DND-41 (cell line): ENCODE results near the gene GJE1.

Experiments used
- ATAC-seq: fragments of 200-7000 bp; cut with Tn5 transposase; 3 replicates; pipeline ENCODE4 v1.9.1; 2021; ENCODE audit warnings: low read depth; ENCODE audit not compliant: insufficient read depth
- DNase-seq: peaks from one replicate; pipeline ENCODE4 v3.0.0-alpha.2; 2020
- H2AFZ ChIP-seq: 2 replicates; pipeline ENCODE4 v1.6.0; 2012; ENCODE audit warnings: low read depth, low read length
- H3K27ac ChIP-seq: 2 replicates; pipeline ENCODE4 v1.5.1; 2012; ENCODE audit warnings: low read length, inconsistent platforms
- H3K27me3 ChIP-seq: fragments of 200-600 bp; sonication (generic); 2 replicates; pipeline ENCODE4 v1.6.0; 2012; ENCODE audit warnings: low read length, mild to moderate bottlenecking, inconsistent platforms; ENCODE audit not compliant: insufficient read depth, poor library complexity
- H3K36me3 ChIP-seq: 2 replicates; pipeline ENCODE4 v1.5.1; 2012; ENCODE audit warnings: low read length, inconsistent platforms; ENCODE audit not compliant: insufficient read depth
- H3K4me1 ChIP-seq: 2 replicates; pipeline ENCODE4 v1.5.1; 2012; ENCODE audit warnings: mild to moderate bottlenecking, low read length; ENCODE audit not compliant: insufficient read depth
- H3K4me2 ChIP-seq: 2 replicates; pipeline ENCODE4 v1.6.0; 2012; ENCODE audit warnings: mild to moderate bottlenecking, moderate library complexity, low read length, inconsistent platforms; ENCODE audit not compliant: insufficient read depth
- H3K4me3 ChIP-seq, 2 experiments: fragments of 200-600 bp in 1 of 2; shearing (Covaris generic) in 1 of 2; 2 replicates each; pipeline ENCODE4 v1.5.1; 2012 to 2016; ENCODE audit warnings: inconsistent platforms in 2 of 2, low read length in 2 of 2, mild to moderate bottlenecking in 2 of 2, low read depth in 1 of 2, moderate library complexity in 1 of 2
- H3K79me2 ChIP-seq: 2 replicates; pipeline ENCODE4 v1.6.0; 2012; ENCODE audit warnings: low read length, inconsistent platforms; ENCODE audit not compliant: insufficient read depth
- H3K9ac ChIP-seq: 2 replicates; pipeline ENCODE4 v1.6.0; 2012; ENCODE audit warnings: low read depth, mild to moderate bottlenecking, inconsistent platforms, low read length, moderate library complexity
- H3K9me3 ChIP-seq: 2 replicates; pipeline ENCODE4 v1.5.1; 2012; ENCODE audit warnings: low read length, moderate library complexity, mild to moderate bottlenecking, inconsistent platforms; ENCODE audit not compliant: insufficient read depth, severe bottlenecking
- H4K20me1 ChIP-seq: 2 replicates; pipeline ENCODE4 v1.6.0; 2012; ENCODE audit warnings: low read length; ENCODE audit not compliant: insufficient read depth
- CTCF ChIP-seq: IDR thresholded peaks from 2 replicates; pipeline ENCODE4 v1.5.1; 2012; ENCODE audit warnings: borderline replicate concordance, low read length, moderate library complexity, mild to moderate bottlenecking; ENCODE audit not compliant: poor library complexity, severe bottlenecking; ENCODE audit errors: extremely low read depth
- EZH2 ChIP-seq: IDR thresholded peaks from 3 replicates; pipeline ENCODE4 v1.6.1; 2012; ENCODE audit warnings: borderline replicate concordance, low read depth, mild to moderate bottlenecking, moderate library complexity, low read length, inconsistent platforms; ENCODE audit not compliant: severe bottlenecking

GJE1 gene

DNA sequence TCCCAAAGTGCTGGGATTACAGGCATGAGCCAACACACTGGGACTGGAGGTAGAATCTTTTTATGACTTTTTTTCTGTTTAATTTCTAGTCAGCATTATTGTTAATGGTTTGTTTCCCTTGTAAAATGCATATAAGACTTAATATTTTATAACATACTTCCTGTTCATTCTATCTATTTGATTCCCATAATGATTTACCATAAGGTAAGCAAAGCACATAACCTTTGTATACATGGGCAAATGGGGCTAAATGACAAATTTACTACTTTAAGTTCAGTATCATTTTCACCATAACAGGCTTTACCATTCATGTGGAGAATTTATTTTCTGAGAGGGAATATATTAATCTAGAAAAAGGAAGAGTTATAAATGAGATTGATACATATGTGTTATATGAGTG is 38.6 kb downstream of the GJE1 start:
- Histone ChIP-seq H3K4me3 (no peak overlapping the region), H3K27me3 (no peaks in the 10 kb centered on the region), H3K27ac (no peak overlapping the region), H3K9me3 (no peaks in the 10 kb centered on the region), H3K79me2 (peaks cover 10% of the 10 kb centered on the region; the same call in 1 of the 2 replicates), H4K20me1 (peaks cover 13% of the 10 kb centered on the region; the same call in 1 of the 2 replicates), H3K4me1 (no peaks in the 10 kb centered on the region), H3K4me2 (no peak overlapping the region), H3K36me3 (peaks cover 72% of the 10 kb centered on the region), H2AFZ (no peak overlapping the region), H3K9ac (no peak overlapping the region)
- TF ChIP-seq EZH2 (no peak), CTCF (no peak)
- DNase-seq = no peak
- ATAC-seq = no peak

- H3K4me3 ChIP-seq = no peak overlapping the region
- TF ChIP-seq CTCF (no peak), EZH2 (no peak)
- peaks cover 5% of the 10 kb centered on the region for H3K9me3 ChIP-seq
- no peak overlapping the region for H3K9ac ChIP-seq
- no peak overlapping the region for H3K4me2 ChIP-seq
- H3K79me2 ChIP-seq = no peaks in the 10 kb centered on the region
- ATAC-seq (no peak), DNase-seq (no peak)
- H3K27ac ChIP-seq = no peak overlapping the region
- peaks cover 70% of the 10 kb centered on the region for H3K36me3 ChIP-seq
- H4K20me1 ChIP-seq = peaks cover 2% of the 10 kb centered on the region; the same call in 1 of the 2 replicates
- no peaks in the 10 kb centered on the region for H3K27me3 ChIP-seq
- no peaks in the 10 kb centered on the region for H3K4me1 ChIP-seq
- H2AFZ ChIP-seq = no peak overlapping the region
Observed at GRCh38 chr6:142172758-142173157, 40.0 kb downstream of the GJE1 start.

DNA sequence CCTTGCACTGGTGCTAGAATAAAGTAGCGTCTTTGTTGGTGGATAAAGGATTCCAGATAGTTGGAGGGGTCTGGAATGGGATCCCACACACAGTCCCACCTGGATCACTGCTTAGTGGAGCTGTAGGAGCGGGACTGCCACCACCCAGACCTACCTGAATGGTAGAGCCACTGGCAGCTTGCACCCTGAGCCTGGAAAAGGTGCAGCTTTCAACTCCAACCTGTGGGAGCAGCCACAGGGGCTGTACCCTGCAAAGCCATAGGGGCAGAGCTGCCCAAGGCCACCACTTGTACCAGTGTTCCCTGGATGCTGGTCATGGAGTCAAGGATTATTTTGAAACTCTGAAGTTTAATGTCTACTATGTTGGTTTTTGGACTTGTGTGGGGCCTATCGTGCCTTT is 41.3 kb downstream of the GJE1 start:
- DNase-seq (no peak), ATAC-seq (no peak)
- Histone ChIP-seq H3K4me1 (no peaks in the 10 kb centered on the region), H3K9me3 (peaks cover 9% of the 10 kb centered on the region), H3K4me3 (no peak overlapping the region), H3K9ac (no peak overlapping the region), H3K4me2 (no peak overlapping the region), H3K79me2 (no peaks in the 10 kb centered on the region), H3K27me3 (no peaks in the 10 kb centered on the region), H2AFZ (no peak overlapping the region), H3K36me3 (peaks cover 73% of the 10 kb centered on the region), H3K27ac (no peak overlapping the region), H4K20me1 (no peaks in the 10 kb centered on the region)
- TF ChIP-seq CTCF (no peak), EZH2 (no peak)

DNA sequence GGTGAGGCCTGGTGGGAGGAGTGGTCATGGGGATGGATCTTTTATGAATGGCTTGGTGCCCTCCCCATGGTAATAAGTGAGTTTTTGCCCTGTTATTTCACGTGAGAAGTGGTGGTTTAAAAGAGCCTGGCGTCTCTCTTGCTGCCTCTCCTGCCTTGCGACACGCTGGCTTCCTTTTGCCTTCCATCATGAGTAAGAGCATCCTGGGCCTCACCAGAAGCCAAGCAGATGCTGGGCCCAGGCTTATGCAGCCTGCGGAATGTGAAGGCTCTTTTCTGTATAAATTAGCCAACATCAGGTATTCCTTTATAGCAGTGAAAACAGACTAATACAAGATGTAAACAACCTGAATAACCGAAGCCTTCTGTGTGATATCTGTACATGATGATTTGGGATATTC is 42.0 kb downstream of the GJE1 start:
- no peak for TF ChIP-seq EZH2
- no peak for TF ChIP-seq CTCF
- Histone ChIP-seq H3K9me3 (peaks cover 9% of the 10 kb centered on the region), H3K4me2 (no peak overlapping the region), H3K27me3 (no peaks in the 10 kb centered on the region), H3K27ac (no peak overlapping the region), H3K36me3 (peaks cover 70% of the 10 kb centered on the region), H3K4me3 (no peak overlapping the region), H4K20me1 (no peaks in the 10 kb centered on the region), H3K9ac (no peak overlapping the region), H2AFZ (no peak overlapping the region), H3K4me1 (no peaks in the 10 kb centered on the region), H3K79me2 (no peaks in the 10 kb centered on the region)
- ATAC-seq = no peak
- DNase-seq = no peak
